BE2C (cell line): Measurements from ENCODE around the gene B3GLCT.

ENCODE experiments used
- DNase-seq: peaks from one replicate; pipeline ENCODE4 v3.0.0-alpha.2; 2020
- H3K27me3 ChIP-seq: fragments of 250-450 bp; sonication (Bioruptor Pico); 2 replicates; pipeline ENCODE4 v1.5.1; 2020; ENCODE audit warnings: mild to moderate bottlenecking
- H3K36me3 ChIP-seq: fragments of 250-450 bp; sonication (Bioruptor Pico); 2 replicates; pipeline ENCODE4 v1.5.1; 2020; ENCODE audit warnings: mild to moderate bottlenecking
- H3K4me1 ChIP-seq: fragments of 250-450 bp; sonication (Bioruptor Pico); 2 replicates; pipeline ENCODE4 v1.5.1; 2020
- H3K4me3 ChIP-seq: 2 replicates; pipeline ENCODE4 v1.5.1; 2011; ENCODE audit warnings: low read depth, low read length
- H3K9me3 ChIP-seq: fragments of 250-450 bp; sonication (Bioruptor Pico); 2 replicates; pipeline ENCODE4 v1.5.1; 2020
- CTCF ChIP-seq: IDR thresholded peaks from 2 replicates; pipeline ENCODE4 v1.5.1; 2012; ENCODE audit warnings: mild to moderate bottlenecking, low read depth, low read length

The B3GLCT gene

GRCh38 chr13:31192306-31192705 is 7.5 kb upstream of the B3GLCT start:
- Histone ChIP-seq H3K4me3 (no peak overlapping the region), H3K36me3 (no peaks in the 10 kb centered on the region), H3K9me3 (no peaks in the 10 kb centered on the region; the same call in 1 of the 2 replicates), H3K4me1 (no peaks in the 10 kb centered on the region), H3K27me3 (no peaks in the 10 kb centered on the region; the same call in 1 of the 2 replicates)
- TF ChIP-seq CTCF, result no peak
- DNase-seq, result no peak

GRCh38 chr13:31195616-31196015 is 4.2 kb upstream of the B3GLCT start:
- Histone ChIP-seq H3K27me3 (peaks cover 4% of the 10 kb centered on the region; the same call in 1 of the 2 replicates), H3K36me3 (no peaks in the 10 kb centered on the region), H3K4me3 (no peak overlapping the region)

GRCh38 chr13:31196992-31197391 is 2.8 kb upstream of the B3GLCT start:
- no peak overlapping the region for H3K4me3 ChIP-seq
- H3K27me3 ChIP-seq, result peaks cover 4% of the 10 kb centered on the region; the same call in 1 of the 2 replicates
- DNase-seq, result no peak
- H3K4me1 ChIP-seq, result no peaks in the 10 kb centered on the region
- TF ChIP-seq CTCF, result no peak
- no peaks in the 10 kb centered on the region for H3K36me3 ChIP-seq
- H3K9me3 ChIP-seq, result no peaks in the 10 kb centered on the region

More at GRCh38 chr13:31195616-31196015, 4.2 kb upstream of the B3GLCT start:
- no peaks in the 10 kb centered on the region; the same call in 1 of the 2 replicates for H3K9me3 ChIP-seq
- no peaks in the 10 kb centered on the region for H3K4me1 ChIP-seq
- TF ChIP-seq CTCF, result no peak
- DNase-seq, result no peak

- Histone ChIP-seq H3K36me3 (no peaks in the 10 kb centered on the region), H3K4me1 (no peaks in the 10 kb centered on the region; the same call in 1 of the 2 replicates), H3K9me3 (no peaks in the 10 kb centered on the region), H3K4me3 (no peak overlapping the region), H3K27me3 (peaks cover 4% of the 10 kb centered on the region; the same call in 1 of the 2 replicates)
- DNase-seq, result no peak
- TF ChIP-seq CTCF, result no peak
Observed at GRCh38 chr13:31198519-31198918, 1.3 kb upstream of the B3GLCT start.

- no peaks in the 10 kb centered on the region for H3K9me3 ChIP-seq
- peaks cover 4% of the 10 kb centered on the region; the same call in 1 of the 2 replicates for H3K27me3 ChIP-seq
- H3K36me3 ChIP-seq, result no peaks in the 10 kb centered on the region
- H3K4me1 ChIP-seq, result peaks cover 3% of the 10 kb centered on the region; the same call in 1 of the 2 replicates
- DNase-seq, result no peak
- TF ChIP-seq CTCF, result no peak
- peak overlapping the region; percentile 35 for H3K4me3 ChIP-seq
Observed at GRCh38 chr13:31199527-31199848, 287 bp upstream of the B3GLCT start.

- peak; percentile 76 for DNase-seq
- Histone ChIP-seq H3K4me3 (peak overlapping the region; percentile 72), H3K36me3 (no peaks in the 10 kb centered on the region), H3K9me3 (no peaks in the 10 kb centered on the region), H3K4me1 (peaks cover 3% of the 10 kb centered on the region; the same call in 1 of the 2 replicates), H3K27me3 (peaks cover 4% of the 10 kb centered on the region; the same call in 1 of the 2 replicates)
- TF ChIP-seq CTCF, result 0 out of 2 replicates have a peak, but pooled peaks have one; percentile 2
Observed at GRCh38 chr13:31200637-31200971, 829 bp downstream of the B3GLCT start.
